GM23248 (cell line): ENCODE measurements around the gene CFAP45.

ENCODE experiments used
- EZH2 ChIP-seq: fragments of 200-600 bp; sonication (generic); IDR thresholded peaks from 2 replicates; pipeline ENCODE4 v1.6.1; 2018; ENCODE audit warnings: antibody characterized with exemption, mild to moderate bottlenecking; ENCODE audit not compliant: insufficient read depth, poor library complexity, severe bottlenecking
- EZH2phosphoT487 ChIP-seq: fragments of 200-600 bp; sonication (generic); IDR thresholded peaks from 2 replicates; pipeline ENCODE4 v1.6.1; 2018; ENCODE audit warnings: antibody characterized with exemption, moderate library complexity, mild to moderate bottlenecking, low read depth; ENCODE audit not compliant: insufficient read depth

GRCh38 chr1:159900755-159901360 lies 893 bp upstream of the CFAP45 start:
- TF ChIP-seq EZH2, result no peak
- TF ChIP-seq EZH2phosphoT487, result no peak
